DOHH2 (cell line): ENCODE measurements around the gene GNG8.

Source experiments
- H3F3A ChIP-seq: fragments of 200-600 bp; sonication (generic), shearing (Covaris generic); 2 replicates; pipeline ENCODE4 v1.6.0; 2016; ENCODE audit warnings: antibody characterized with exemption, mild to moderate bottlenecking; ENCODE audit not compliant: control insufficient read depth, insufficient read depth
- H3K27ac ChIP-seq: fragments of 200-600 bp; sonication (generic); 2 replicates; pipeline ENCODE4 v1.5.1; 2014; ENCODE audit warnings: low read depth, mild to moderate bottlenecking, low read length, moderate library complexity
- H3K27me3 ChIP-seq: fragments of 200-600 bp; sonication (generic); 2 replicates; pipeline ENCODE4 v1.6.1; 2014; ENCODE audit warnings: mild to moderate bottlenecking, low read length, mixed read lengths; ENCODE audit not compliant: control insufficient read depth
- H3K36me3 ChIP-seq: fragments of 200-600 bp; sonication (generic); 2 replicates; pipeline ENCODE4 v1.6.1; 2014; ENCODE audit warnings: mild to moderate bottlenecking, low read length, moderate library complexity, mixed read lengths; ENCODE audit not compliant: control insufficient read depth
- H3K4me1 ChIP-seq: fragments of 200-600 bp; sonication (generic); 2 replicates; pipeline ENCODE4 v1.6.1; 2014; ENCODE audit warnings: mild to moderate bottlenecking, low read length, mixed read lengths; ENCODE audit not compliant: control insufficient read depth
- H3K4me2 ChIP-seq: fragments of 200-600 bp; sonication (generic); 2 replicates; pipeline ENCODE4 v1.6.0; 2014; ENCODE audit warnings: mild to moderate bottlenecking, low read length, moderate library complexity
- H3K4me3 ChIP-seq: fragments of 200-600 bp; sonication (generic); 2 replicates; pipeline ENCODE4 v1.5.1; 2014; ENCODE audit warnings: mild to moderate bottlenecking, low read length, mixed read lengths
- H3K79me2 ChIP-seq: fragments of 200-600 bp; sonication (generic); 2 replicates; pipeline ENCODE4 v1.6.1; 2014; ENCODE audit warnings: mild to moderate bottlenecking, low read length, mixed read lengths; ENCODE audit not compliant: control insufficient read depth
- H3K9me2 ChIP-seq: fragments of 200-600 bp; sonication (generic); replicated peaks from 2 replicates; pipeline ENCODE4 v1.6.1; 2014; ENCODE audit warnings: mild to moderate bottlenecking, low read length, mixed read lengths; ENCODE audit not compliant: control insufficient read depth
- H3K9me3 ChIP-seq: fragments of 200-600 bp; sonication (generic); 2 replicates; pipeline ENCODE4 v1.6.1; 2014; ENCODE audit warnings: antibody characterized with exemption, low read length, mixed read lengths; ENCODE audit not compliant: control insufficient read depth, insufficient read depth
- H4K20me1 ChIP-seq: fragments of 200-600 bp; sonication (generic); 2 replicates; pipeline ENCODE4 v1.6.0; 2014; ENCODE audit warnings: low read depth, mild to moderate bottlenecking, antibody characterized with exemption, low read length, moderate library complexity; ENCODE audit not compliant: control insufficient read depth, insufficient read depth
- EZH2phosphoT487 ChIP-seq: fragments of 200-600 bp; sonication (generic); IDR thresholded peaks from 2 replicates; pipeline ENCODE4 v1.6.1; 2017; ENCODE audit warnings: borderline replicate concordance, mild to moderate bottlenecking, antibody characterized with exemption, low read length, moderate library complexity, mixed read lengths
- TF ChIP-seq, protein P1 (sequence below): fragments of 200-600 bp; sonication (generic); IDR thresholded peaks from one replicate; pipeline ENCODE4 v1.5.1; 2014; ENCODE audit warnings: antibody characterized with exemption, mild to moderate bottlenecking, low read depth, low read length; ENCODE audit not compliant: poor library complexity, severe bottlenecking

GNG8 gene

GRCh38 chr19:46600384-46601317 is 35.4 kb downstream of the GNG8 start:
- Histone ChIP-seq H3K27ac (peak overlapping the region; percentile 90), H3K36me3 (peaks cover 39% of the 10 kb centered on the region), H3K4me2 (peak overlapping the region; percentile 86), H3K79me2 (peaks cover 45% of the 10 kb centered on the region), H3F3A (0 out of 2 replicates have a peak, but pooled peaks cover 2% of the 10 kb centered on the region), H3K4me3 (peak overlapping the region; percentile 81), H3K4me1 (peaks cover 24% of the 10 kb centered on the region), H4K20me1 (peaks cover 19% of the 10 kb centered on the region), H3K27me3 (no peaks in the 10 kb centered on the region), H3K9me2 (no peaks in the 10 kb centered on the region), H3K9me3 (peaks cover 9% of the 10 kb centered on the region)
- TF ChIP-seq EZH2phosphoT487, result no peak
- TF ChIP-seq, protein P1, sequence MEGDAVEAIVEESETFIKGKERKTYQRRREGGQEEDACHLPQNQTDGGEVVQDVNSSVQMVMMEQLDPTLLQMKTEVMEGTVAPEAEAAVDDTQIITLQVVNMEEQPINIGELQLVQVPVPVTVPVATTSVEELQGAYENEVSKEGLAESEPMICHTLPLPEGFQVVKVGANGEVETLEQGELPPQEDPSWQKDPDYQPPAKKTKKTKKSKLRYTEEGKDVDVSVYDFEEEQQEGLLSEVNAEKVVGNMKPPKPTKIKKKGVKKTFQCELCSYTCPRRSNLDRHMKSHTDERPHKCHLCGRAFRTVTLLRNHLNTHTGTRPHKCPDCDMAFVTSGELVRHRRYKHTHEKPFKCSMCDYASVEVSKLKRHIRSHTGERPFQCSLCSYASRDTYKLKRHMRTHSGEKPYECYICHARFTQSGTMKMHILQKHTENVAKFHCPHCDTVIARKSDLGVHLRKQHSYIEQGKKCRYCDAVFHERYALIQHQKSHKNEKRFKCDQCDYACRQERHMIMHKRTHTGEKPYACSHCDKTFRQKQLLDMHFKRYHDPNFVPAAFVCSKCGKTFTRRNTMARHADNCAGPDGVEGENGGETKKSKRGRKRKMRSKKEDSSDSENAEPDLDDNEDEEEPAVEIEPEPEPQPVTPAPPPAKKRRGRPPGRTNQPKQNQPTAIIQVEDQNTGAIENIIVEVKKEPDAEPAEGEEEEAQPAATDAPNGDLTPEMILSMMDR, result no peak

DNA sequence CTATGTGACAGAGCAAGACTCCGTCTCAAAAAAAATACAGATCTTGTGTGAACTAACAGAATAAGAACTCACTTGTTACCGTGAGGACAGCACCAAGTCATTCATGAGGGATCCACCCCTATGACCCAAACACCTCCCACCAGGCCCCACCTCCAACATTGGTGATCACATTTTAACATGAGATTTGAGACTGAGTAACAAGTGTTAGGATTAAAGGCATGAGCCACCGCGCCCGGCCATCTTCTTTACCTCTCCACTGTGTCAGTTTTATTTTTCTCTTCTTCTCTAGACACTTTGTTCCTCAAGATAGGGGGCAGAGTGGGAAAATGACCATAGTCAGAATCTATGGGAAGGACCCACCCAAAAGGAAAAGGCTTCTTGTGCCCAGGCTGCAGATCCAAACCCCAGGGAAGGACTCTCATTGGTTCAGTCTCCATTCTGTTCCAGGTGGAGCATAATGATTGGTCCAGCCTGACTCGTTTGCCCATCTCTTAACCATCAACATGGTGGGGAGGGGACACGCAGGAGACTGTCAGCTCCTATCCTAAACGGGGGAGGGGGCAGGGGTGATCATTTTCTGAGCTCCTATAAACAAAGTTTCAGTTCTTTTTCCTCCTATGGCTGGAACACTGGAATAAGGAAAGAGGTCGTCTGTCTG is 36.2 kb downstream of the GNG8 start:
- no peak for TF ChIP-seq EZH2phosphoT487
- TF ChIP-seq, protein P1, result no peak
- peaks cover 24% of the 10 kb centered on the region for H3K4me1 ChIP-seq
- H3K4me3 ChIP-seq, result peak overlapping the region; percentile 79
- H3K36me3 ChIP-seq, result peaks cover 31% of the 10 kb centered on the region
- 0 out of 2 replicates have a peak, but pooled peaks cover 2% of the 10 kb centered on the region for H3F3A ChIP-seq
- H3K79me2 ChIP-seq, result peaks cover 37% of the 10 kb centered on the region
- no peak overlapping the region for H3K27ac ChIP-seq
- H3K9me3 ChIP-seq, result peaks cover 9% of the 10 kb centered on the region
- H3K9me2 ChIP-seq, result no peaks in the 10 kb centered on the region
- peaks cover 19% of the 10 kb centered on the region for H4K20me1 ChIP-seq
- no peaks in the 10 kb centered on the region for H3K27me3 ChIP-seq
- peak overlapping the region; percentile 86 for H3K4me2 ChIP-seq

DNA sequence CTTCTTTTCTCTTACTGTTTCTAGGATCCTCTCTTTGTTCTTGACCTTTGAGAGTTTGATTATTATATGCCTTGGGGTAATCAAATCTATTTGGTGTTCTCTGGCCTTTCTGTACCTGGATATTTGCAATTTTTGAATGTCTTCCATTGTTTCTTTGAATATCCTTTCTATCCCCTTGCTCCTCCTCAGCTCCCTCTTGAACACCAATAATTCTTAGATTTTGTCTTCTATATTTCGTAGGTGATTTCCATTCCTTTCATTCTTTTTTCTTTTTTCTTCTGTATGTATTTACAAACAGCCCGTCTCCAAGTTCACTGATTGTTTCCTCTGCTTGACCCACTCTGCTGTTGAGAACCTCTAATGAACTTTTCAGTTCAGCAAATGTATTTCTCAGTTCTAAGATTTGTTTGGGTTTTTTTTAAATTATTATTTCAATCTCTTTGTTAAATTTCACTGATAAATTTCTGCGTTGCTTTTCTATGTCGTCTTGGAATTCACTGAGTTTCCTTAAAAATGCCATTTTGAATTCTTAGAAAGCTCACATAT is 37.6 kb downstream of the GNG8 start:
- peaks cover 23% of the 10 kb centered on the region for H3K79me2 ChIP-seq
- H3K9me2 ChIP-seq, result no peaks in the 10 kb centered on the region
- no peak for TF ChIP-seq EZH2phosphoT487
- TF ChIP-seq, protein P1, result no peak
- no peak overlapping the region for H3K4me2 ChIP-seq
- H3K27me3 ChIP-seq, result no peaks in the 10 kb centered on the region
- H4K20me1 ChIP-seq, result peaks cover 14% of the 10 kb centered on the region
- H3K4me1 ChIP-seq, result peaks cover 20% of the 10 kb centered on the region
- no peak overlapping the region for H3K27ac ChIP-seq
- peaks cover 20% of the 10 kb centered on the region for H3K36me3 ChIP-seq
- H3K9me3 ChIP-seq, result peaks cover 9% of the 10 kb centered on the region
- H3F3A ChIP-seq, result 0 out of 2 replicates have a peak, but pooled peaks cover 2% of the 10 kb centered on the region
- H3K4me3 ChIP-seq, result no peak overlapping the region
